Vagina (tissue), 2 donors: ENCODE data around the gene TMEM121B. TPM values are rescaled to one million over a fixed set of nuclear protein-coding genes. Genes with fewer than 3 reads are reported as not detected.

Experiments
- DNase-seq, 2 donors: peaks; one replicate each; pipeline ENCODE4 v3.0.0-alpha.2; 2017; ENCODE audit errors: extremely low spot score in 2 of 2
- H3K27ac ChIP-seq: fragments of 200-600 bp; sonication (generic); one replicate; pipeline ENCODE4 v1.5.1; 2019
- H3K27me3 ChIP-seq: fragments of 200-600 bp; sonication (generic); one replicate; pipeline ENCODE4 v1.5.1; 2019
- H3K36me3 ChIP-seq, 2 donors: fragments of 200-600 bp; sonication (generic); one replicate each; pipeline ENCODE4 v1.5.1; 2017 to 2019
- H3K4me1 ChIP-seq: fragments of 200-600 bp; sonication (generic); one replicate; pipeline ENCODE4 v1.5.1; 2019
- H3K4me3 ChIP-seq, 2 donors: fragments of 200-600 bp; sonication (generic); 1 replicate in 1 of 2; 2 replicates in 1 of 2; pipeline ENCODE4 v1.5.1; 2016 to 2019
- H3K9me3 ChIP-seq: fragments of 200-600 bp; sonication (generic); one replicate; pipeline ENCODE4 v1.5.1; 2019
- POLR2A ChIP-seq, 2 donors: fragments of 450-650 bp; IDR thresholded peaks; one replicate each; pipeline ENCODE4 v1.6.1; 2017; ENCODE audit warnings: antibody characterized with exemption in 2 of 2, mild to moderate bottlenecking in 2 of 2, moderate library complexity in 2 of 2
- POLR2AphosphoS5 ChIP-seq, 2 donors: sonication (generic); formaldehyde crosslinking; IDR thresholded peaks; one replicate each; pipeline ENCODE4 v1.9.0; 2017; ENCODE audit warnings: antibody characterized with exemption in 2 of 2, mild to moderate bottlenecking in 2 of 2, low read depth in 1 of 2; ENCODE audit not compliant: insufficient read depth in 1 of 2
- intact Hi-C: fragments of 100-400 bp; cut with DNase I; formaldehyde crosslinking; loops from one replicate; pipeline ENCODE4 v1.15.1; 2023
- total RNA-seq: library from RNA; depleted of rRNA; stranded (reverse); fragments of >200 nt; gene quantifications from one replicate; pipeline ENCODE4 v1.2.3, GENCODE V29; 2016
- TF ChIP-seq, protein P1 (sequence below), 3 experiments: fragments of 450-650 bp in 2 of 3; fragments of 200-600 bp in 1 of 3; sonication (generic) in 1 of 3; IDR thresholded peaks; one replicate each; pipeline ENCODE4 v1.5.1; 2017 to 2019; ENCODE audit warnings: antibody characterized with exemption in 3 of 3, mild to moderate bottlenecking in 2 of 3, moderate library complexity in 2 of 3

Gene TMEM121B
- total RNA-seq, 1 donor from 2014 or later, result not detected

DNA sequence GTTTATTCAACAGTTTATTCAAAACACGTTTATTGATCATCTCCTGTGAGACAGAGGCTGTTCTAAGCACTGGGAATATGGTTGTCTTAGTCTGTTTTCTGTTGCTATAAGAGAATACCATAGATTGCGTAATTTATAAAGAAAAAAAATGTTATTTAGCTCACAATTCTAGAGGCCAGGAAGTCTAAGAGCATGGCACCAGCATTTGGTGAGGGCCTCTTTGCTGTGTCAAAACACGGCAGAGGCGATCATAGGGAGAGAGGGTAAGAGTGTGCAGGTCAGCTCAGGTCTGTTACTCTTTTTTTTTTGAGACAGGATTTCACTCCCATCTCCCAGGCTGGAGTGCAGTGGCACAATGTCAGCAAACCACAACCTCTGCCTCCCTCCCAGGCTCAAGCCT lies 41.6 kb downstream of the TMEM121B start:
- Histone ChIP-seq H3K36me3 (no peaks in the 10 kb centered on the region), H3K27me3 (no peaks in the 10 kb centered on the region), H3K4me1 (peaks cover 6% of the 10 kb centered on the region), H3K27ac (no peak overlapping the region), H3K4me3 (no peak overlapping the region), H3K9me3 (no peaks in the 10 kb centered on the region)
- no peak for TF ChIP-seq POLR2A (IDR thresholded peaks at IDR 0.05)
- TF ChIP-seq, protein P1, sequence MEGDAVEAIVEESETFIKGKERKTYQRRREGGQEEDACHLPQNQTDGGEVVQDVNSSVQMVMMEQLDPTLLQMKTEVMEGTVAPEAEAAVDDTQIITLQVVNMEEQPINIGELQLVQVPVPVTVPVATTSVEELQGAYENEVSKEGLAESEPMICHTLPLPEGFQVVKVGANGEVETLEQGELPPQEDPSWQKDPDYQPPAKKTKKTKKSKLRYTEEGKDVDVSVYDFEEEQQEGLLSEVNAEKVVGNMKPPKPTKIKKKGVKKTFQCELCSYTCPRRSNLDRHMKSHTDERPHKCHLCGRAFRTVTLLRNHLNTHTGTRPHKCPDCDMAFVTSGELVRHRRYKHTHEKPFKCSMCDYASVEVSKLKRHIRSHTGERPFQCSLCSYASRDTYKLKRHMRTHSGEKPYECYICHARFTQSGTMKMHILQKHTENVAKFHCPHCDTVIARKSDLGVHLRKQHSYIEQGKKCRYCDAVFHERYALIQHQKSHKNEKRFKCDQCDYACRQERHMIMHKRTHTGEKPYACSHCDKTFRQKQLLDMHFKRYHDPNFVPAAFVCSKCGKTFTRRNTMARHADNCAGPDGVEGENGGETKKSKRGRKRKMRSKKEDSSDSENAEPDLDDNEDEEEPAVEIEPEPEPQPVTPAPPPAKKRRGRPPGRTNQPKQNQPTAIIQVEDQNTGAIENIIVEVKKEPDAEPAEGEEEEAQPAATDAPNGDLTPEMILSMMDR (IDR thresholded peaks at IDR 0.05), result no peak
- no peak for TF ChIP-seq POLR2AphosphoS5 (IDR thresholded peaks at IDR 0.05; ENCODE audit: insufficient read depth in 1 of 2, low read depth in 1 of 2)
- no peak for DNase-seq
- intact Hi-C loops, result loop anchor here (10.0 kb wide), 1 partner anchor 425 kb away; no protein-coding TSS in a partner anchor

DNA sequence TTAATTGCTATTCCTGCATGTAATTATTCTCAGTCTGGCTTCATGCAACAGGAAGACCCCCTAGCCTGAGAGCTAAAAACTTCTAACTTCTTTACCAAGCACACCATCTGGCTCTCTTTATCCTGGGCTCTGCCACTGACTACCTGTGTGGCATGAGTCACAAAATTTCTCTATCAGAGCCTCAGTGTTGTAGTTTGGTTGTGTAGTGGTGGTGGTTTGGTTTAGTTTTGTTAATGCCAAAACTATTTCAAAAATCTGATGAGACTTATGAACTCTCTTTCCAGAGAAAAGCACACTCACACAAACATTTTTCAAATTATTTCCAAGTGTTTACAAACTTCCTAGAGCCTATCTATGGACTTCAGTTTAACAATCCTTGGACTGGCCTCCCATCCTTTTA lies 43.9 kb downstream of the TMEM121B start:
- Histone ChIP-seq H3K36me3 (no peaks in the 10 kb centered on the region), H3K9me3 (no peaks in the 10 kb centered on the region), H3K27ac (no peak overlapping the region), H3K4me1 (no peaks in the 10 kb centered on the region), H3K27me3 (no peaks in the 10 kb centered on the region), H3K4me3 (no peak overlapping the region)
- TF ChIP-seq POLR2AphosphoS5 (IDR thresholded peaks at IDR 0.05; ENCODE audit: insufficient read depth in 1 of 2, low read depth in 1 of 2) (no peak), POLR2A (IDR thresholded peaks at IDR 0.05) (no peak)
- TF ChIP-seq, protein P1 (IDR thresholded peaks at IDR 0.05), result no peak
- no peak for DNase-seq
- intact Hi-C loops, result loop anchor here (10.0 kb wide), 1 partner anchor 428 kb away; no protein-coding TSS in a partner anchor

DNA sequence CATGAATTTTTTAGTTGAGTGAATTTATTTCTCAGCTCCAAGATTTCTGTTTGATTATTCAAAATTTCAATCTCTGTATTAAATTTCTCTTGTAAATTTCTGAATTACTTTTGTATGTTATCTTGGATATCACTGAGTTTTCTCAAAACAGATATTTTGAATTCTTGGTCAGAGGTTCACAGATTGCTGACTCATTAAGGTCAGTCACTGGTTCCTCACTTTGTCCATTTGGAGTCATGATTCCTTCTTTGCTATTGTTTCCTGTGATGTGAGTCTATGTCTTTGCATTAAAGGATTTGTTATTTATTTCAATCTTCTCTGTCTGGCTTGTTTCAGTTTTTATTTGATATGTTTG lies 46.5 kb downstream of the TMEM121B start:
- intact Hi-C loops, result loop anchor here (10.0 kb wide), 1 partner anchor 430 kb away; no protein-coding TSS in a partner anchor
- H3K9me3 ChIP-seq, result no peaks in the 10 kb centered on the region
- no peaks in the 10 kb centered on the region for H3K27me3 ChIP-seq
- no peaks in the 10 kb centered on the region for H3K36me3 ChIP-seq
- no peak overlapping the region for H3K4me3 ChIP-seq
- TF ChIP-seq POLR2AphosphoS5 (IDR thresholded peaks at IDR 0.05; ENCODE audit: insufficient read depth in 1 of 2, low read depth in 1 of 2), result no peak
- TF ChIP-seq, protein P1 (IDR thresholded peaks at IDR 0.05), result no peak
- TF ChIP-seq POLR2A (IDR thresholded peaks at IDR 0.05), result no peak
- no peak for DNase-seq
- no peak overlapping the region for H3K27ac ChIP-seq
- no peaks in the 10 kb centered on the region for H3K4me1 ChIP-seq

DNA sequence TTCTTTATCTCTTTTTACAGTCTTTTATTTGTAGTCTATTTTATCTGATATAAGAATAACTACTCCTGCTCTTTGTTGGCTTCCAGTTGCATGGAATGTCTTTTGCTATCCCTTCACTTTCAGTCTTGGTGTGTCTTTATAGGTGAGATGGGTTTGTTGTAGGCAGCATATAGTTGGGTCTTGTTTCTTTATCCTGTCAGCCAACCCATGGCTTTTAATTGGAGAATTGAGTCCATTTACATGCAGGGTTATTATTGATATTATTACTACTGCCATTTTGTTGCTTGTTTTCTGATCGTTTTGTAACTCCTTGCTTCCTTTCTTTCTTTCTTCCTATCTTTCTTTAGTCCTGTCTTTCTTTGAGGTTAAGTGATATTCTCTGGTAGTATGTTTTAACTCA lies 48.3 kb downstream of the TMEM121B start:
- no peaks in the 10 kb centered on the region for H3K9me3 ChIP-seq
- no peak overlapping the region for H3K27ac ChIP-seq
- H3K27me3 ChIP-seq, result no peaks in the 10 kb centered on the region
- H3K36me3 ChIP-seq, result no peaks in the 10 kb centered on the region
- no peaks in the 10 kb centered on the region for H3K4me1 ChIP-seq
- intact Hi-C loops, result loop anchor here (10.0 kb wide), 1 partner anchor 432 kb away; no protein-coding TSS in a partner anchor
- no peak for TF ChIP-seq POLR2AphosphoS5 (IDR thresholded peaks at IDR 0.05; ENCODE audit: insufficient read depth in 1 of 2, low read depth in 1 of 2)
- no peak for TF ChIP-seq POLR2A (IDR thresholded peaks at IDR 0.05)
- TF ChIP-seq, protein P1 (IDR thresholded peaks at IDR 0.05), result no peak
- no peak overlapping the region for H3K4me3 ChIP-seq
- DNase-seq, result no peak

Other genes starting within 250 kb of the TMEM121B start
- gene GAB4, start 113.1 kb downstream of the TMEM121B start, total RNA-seq, result not detected
- gene IL17RA, start 36.4 kb downstream of the TMEM121B start, total RNA-seq, result 13.3 TPM
- 30.0 TPM for gene HDHD5, start 37.9 kb upstream of the TMEM121B start, total RNA-seq
- 4.7 TPM for gene ADA2, start 98.1 kb upstream of the TMEM121B start, total RNA-seq
- gene CECR2, start 248.1 kb upstream of the TMEM121B start, total RNA-seq, result 0.98 TPM